Heart left ventricle (tissue), 16 donors: ENCODE results near the gene PRKCA. TPM values are rescaled to one million over a fixed set of nuclear protein-coding genes. Genes with fewer than 3 reads are reported as not detected.

Experiments used
- ATAC-seq, 4 donors: fragments of 200-7000 bp; cut with Tn5 transposase; one replicate each; pipeline ENCODE4 v1.9.1; 2020 to 2022; ENCODE audit warnings: moderate library complexity in 4 of 4, mild to moderate bottlenecking in 3 of 4, moderate number of reproducible peaks in 1 of 4
- DNase-seq, 5 donors: peaks; one replicate each; pipeline ENCODE4 v3.0.0-alpha.2; 2020
- H3K27ac ChIP-seq, 12 donors: fragments of 200-600 bp; sonication (generic) in 4 of 12; one replicate each; pipeline versions ENCODE4 v1.5.0 to v1.8.0; 2016 to 2022; ENCODE audit warnings: mild to moderate bottlenecking in 2 of 12
- H3K27me3 ChIP-seq, 9 donors: fragments of 200-600 bp; sonication (generic) in 2 of 9; one replicate each; pipeline versions ENCODE4 v1.5.1 to v1.8.0; 2016 to 2022; ENCODE audit warnings: mild to moderate bottlenecking in 3 of 9
- H3K36me3 ChIP-seq, 9 donors: fragments of 200-600 bp; sonication (generic) in 2 of 9; one replicate each; pipeline versions ENCODE4 v1.5.0 to v1.8.0; 2018 to 2022; ENCODE audit warnings: mild to moderate bottlenecking in 2 of 9
- H3K4me1 ChIP-seq, 12 donors: fragments of 200-600 bp; sonication (generic) in 4 of 12; one replicate each; pipeline versions ENCODE4 v1.5.0 to v1.8.0; 2016 to 2022; ENCODE audit warnings: mild to moderate bottlenecking in 3 of 12
- H3K4me3 ChIP-seq, 12 donors: fragments of 200-600 bp; sonication (generic) in 4 of 12; one replicate each; pipeline versions ENCODE4 v1.5.0 to v1.8.0; 2017 to 2022; ENCODE audit warnings: mild to moderate bottlenecking in 9 of 12, moderate library complexity in 4 of 12
- H3K9me3 ChIP-seq, 12 donors: fragments of 200-600 bp; sonication (generic) in 4 of 12; one replicate each; pipeline versions ENCODE4 v1.5.0 to v1.8.0; 2016 to 2022; ENCODE audit warnings: mild to moderate bottlenecking in 1 of 12
- POLR2A ChIP-seq, 2 donors: fragments of 450-650 bp; IDR thresholded peaks; one replicate each; pipeline ENCODE4 v1.6.1; 2017; ENCODE audit warnings: antibody characterized with exemption in 2 of 2, mild to moderate bottlenecking in 2 of 2, moderate library complexity in 2 of 2
- WGBS, 4 donors: extraction: QIAGEN DNeasy Blood & Tissue Kit in 2 of 4; methylation state at CpG; one replicate each; pipeline versions ENCODE4 v1.1.5 to v1.1.7; 2013 to 2018; 5-methylcytosine and 5-hydroxymethylcytosine counted together
- intact Hi-C, 10 donors: fragments of 100-400 bp; cut with DNase I; formaldehyde crosslinking; loops; one replicate each; pipeline versions ENCODE4 v1.11.1 to v1.14.2; 2022
- polyA plus RNA-seq, 2 donors: library from polyadenylated mRNA; stranded (reverse); fragments of 200-250 nt; gene quantifications; one replicate each; pipeline ENCODE4 v1.2.3, GENCODE V29; 2013
- total RNA-seq, 9 donors: library from RNA; depleted of rRNA in 2 of 9; stranded (reverse); fragments of >200 nt in 2 of 9; fragmentation: NEBNext Ultra II Directional in 3 of 9; extraction: Animal tissue kit (Norgen Biotek cat#: 25700) in 3 of 9; gene quantifications; one replicate each; pipeline versions ENCODE4 v1.1.0 to v1.2.4, GENCODE V29; 2016 to 2023
- TF ChIP-seq, protein P1 (sequence below), 12 donors: fragments of 200-600 bp; sonication (generic) in 4 of 12; IDR thresholded peaks; one replicate each; pipeline versions ENCODE4 v1.5.0 to v1.8.0; 2018 to 2022; ENCODE audit warnings: antibody characterized with exemption in 12 of 12, mild to moderate bottlenecking in 5 of 12
- donor health status: ischemic (EF 13 %, LVEDD 7.1; RV severe dilation, severe dysfunction).
- donor health status: healthy with polysubstance abuse.
- donor health status: DM: no; HTN: yes; CAD: no.
- donor health status: DM: no; HTN: no; CAD: no.
- donor health status: ischemic (EF 25% LVEDD 6.9; RV normal size, moderate dysfunction).
- donor health status: ischemic (EF 25% LVEDD 5.7; RV mildly dilated, moderate dysfunction).
- donor health status: healthy.
- donor health status: DM: yes; HTN: yes; CAD: no.
- donor health status: ischemic (EF 35%, LVEDD 5.7; RV mildly dilated, moderate dysfunction).
- donor health status: nonischemic (EF 11% LVEDD 7.7; RV severe dilation, severe dysfunction).
- donor health status: DM: yes; HTN: yes; CAD: no.
- donor health status: PGD.
- donor health status: ischemic (EF 29% LVEDD 5.4; RV normal size, mild dysfunction).
- donor health status: nonischemic (EF 23%, LVEDD 6.1; RV moderate dilation, normal function).

The PRKCA gene
- total and polyA plus RNA-seq, 11 donors = 3.4 to 26.8 (median 11.4) TPM

DNA sequence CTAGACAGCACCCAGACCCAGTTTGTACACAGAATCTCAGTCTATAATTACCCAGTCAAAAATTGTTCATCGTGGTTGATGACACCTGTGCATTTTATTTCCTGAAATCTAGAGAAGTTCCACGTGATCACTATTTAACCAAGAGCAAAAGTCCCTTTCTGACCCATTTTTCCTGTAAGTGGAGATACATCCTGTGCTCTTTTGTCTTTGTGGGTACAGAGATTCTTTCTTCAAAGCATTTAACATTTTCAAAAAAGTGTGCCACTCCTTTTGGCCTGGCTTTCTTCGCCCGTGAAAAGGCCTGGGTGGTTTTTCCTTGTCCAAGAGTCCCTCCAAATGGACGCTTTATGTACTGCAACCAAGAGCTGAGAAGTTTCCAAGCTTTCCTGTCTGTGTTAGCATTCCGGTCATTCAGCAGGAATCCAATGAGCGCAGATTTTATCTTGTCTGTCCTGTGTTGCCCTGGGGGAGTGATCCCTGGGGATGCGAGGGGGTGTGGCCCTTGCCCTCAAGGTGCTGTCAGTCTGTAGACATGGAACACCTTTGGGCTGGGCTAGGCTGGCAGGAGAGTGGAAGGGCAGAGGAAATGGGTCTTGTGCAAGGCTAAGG lies 371.4 kb downstream of the PRKCA start:
- H3K27me3 ChIP-seq = no peaks in the 10 kb centered on the region
- intact Hi-C loops = loop anchor here (1.0 to 10.0 kb wide), 11 partner anchors 109 to 1441 kb away; no protein-coding TSS in a partner anchor
- 16 to 25% (median 19%) methylated on average over 8 of the region's 8 CpGs for whole genome bisulfite sequencing, 4 donors
- H3K4me1 ChIP-seq = peaks cover 0 to 12% (median 0%) of the 10 kb centered on the region in 12 donors
- H3K36me3 ChIP-seq = no peaks in the 10 kb centered on the region
- DNase-seq (peak in 3 of 5 donors; percentile 31 to 36 (median 32)), ATAC-seq (peak; percentile 35 to 81 (median 76))
- TF ChIP-seq, protein P1, sequence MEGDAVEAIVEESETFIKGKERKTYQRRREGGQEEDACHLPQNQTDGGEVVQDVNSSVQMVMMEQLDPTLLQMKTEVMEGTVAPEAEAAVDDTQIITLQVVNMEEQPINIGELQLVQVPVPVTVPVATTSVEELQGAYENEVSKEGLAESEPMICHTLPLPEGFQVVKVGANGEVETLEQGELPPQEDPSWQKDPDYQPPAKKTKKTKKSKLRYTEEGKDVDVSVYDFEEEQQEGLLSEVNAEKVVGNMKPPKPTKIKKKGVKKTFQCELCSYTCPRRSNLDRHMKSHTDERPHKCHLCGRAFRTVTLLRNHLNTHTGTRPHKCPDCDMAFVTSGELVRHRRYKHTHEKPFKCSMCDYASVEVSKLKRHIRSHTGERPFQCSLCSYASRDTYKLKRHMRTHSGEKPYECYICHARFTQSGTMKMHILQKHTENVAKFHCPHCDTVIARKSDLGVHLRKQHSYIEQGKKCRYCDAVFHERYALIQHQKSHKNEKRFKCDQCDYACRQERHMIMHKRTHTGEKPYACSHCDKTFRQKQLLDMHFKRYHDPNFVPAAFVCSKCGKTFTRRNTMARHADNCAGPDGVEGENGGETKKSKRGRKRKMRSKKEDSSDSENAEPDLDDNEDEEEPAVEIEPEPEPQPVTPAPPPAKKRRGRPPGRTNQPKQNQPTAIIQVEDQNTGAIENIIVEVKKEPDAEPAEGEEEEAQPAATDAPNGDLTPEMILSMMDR (IDR thresholded peaks at IDR 0.05) = peak; percentile 45 to 71 (median 66)
- no peak for TF ChIP-seq POLR2A (IDR thresholded peaks at IDR 0.05)
- peak overlapping the region in 1 of 12 donors; percentile 40 for H3K27ac ChIP-seq
- peaks cover 0 to 16% (median 3%) of the 10 kb centered on the region in 12 donors for H3K9me3 ChIP-seq
- H3K4me3 ChIP-seq = no peak overlapping the region

DNA sequence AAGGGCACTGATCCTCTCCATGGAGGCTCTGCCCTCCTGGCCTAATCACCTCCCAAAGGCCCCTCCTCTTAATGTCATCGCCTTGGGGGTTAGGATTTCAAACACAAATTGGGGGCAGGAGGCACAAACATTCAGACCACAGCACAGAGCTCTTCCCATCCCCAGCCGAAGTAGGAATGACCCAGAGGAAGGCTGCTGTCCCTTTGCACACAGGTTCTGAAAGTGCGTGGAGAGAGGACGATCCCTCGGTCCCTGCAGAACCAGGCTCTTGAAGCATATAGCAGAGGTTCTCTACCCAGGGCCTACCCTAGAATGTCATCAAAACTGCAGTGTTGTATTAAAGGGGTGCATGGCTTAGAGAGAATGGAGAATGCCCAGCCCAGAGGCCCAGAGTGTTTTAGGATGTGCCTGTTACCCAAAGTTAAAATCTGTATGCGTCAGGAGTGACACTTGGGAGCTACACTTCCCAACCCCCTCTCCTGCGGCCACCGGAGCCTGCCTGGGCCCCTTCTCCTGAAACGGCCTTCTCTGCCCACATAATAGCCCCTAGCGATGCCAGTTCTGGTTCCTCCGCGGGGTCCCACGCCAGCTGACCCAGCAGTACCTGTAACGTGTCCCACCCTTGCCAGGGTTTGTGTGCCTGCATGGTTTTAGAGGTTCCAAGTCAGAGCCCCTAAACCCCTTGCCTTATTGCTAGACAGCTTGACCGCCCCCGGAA lies 373.0 kb downstream of the PRKCA start:
- Histone ChIP-seq H3K27ac (peak overlapping the region in 1 of 12 donors; percentile 28), H3K4me3 (no peak overlapping the region), H3K27me3 (no peaks in the 10 kb centered on the region), H3K4me1 (peaks cover 0 to 12% (median 0%) of the 10 kb centered on the region in 12 donors), H3K36me3 (no peaks in the 10 kb centered on the region), H3K9me3 (peaks cover 0 to 9% (median 0%) of the 10 kb centered on the region in 12 donors)
- WGBS, 4 donors = 84 to 94% (median 91%) methylated on average over 14 to 16 of the region's 16 CpGs
- ATAC-seq (no peak), DNase-seq (no peak)
- intact Hi-C loops = loop anchor here in 4 of 10 donors (2.0 to 10.0 kb wide), 4 partner anchors 111 to 1441 kb away; no protein-coding TSS in a partner anchor
- TF ChIP-seq, protein P1 (IDR thresholded peaks at IDR 0.05) = no peak
- no peak for TF ChIP-seq POLR2A (IDR thresholded peaks at IDR 0.05)

DNA sequence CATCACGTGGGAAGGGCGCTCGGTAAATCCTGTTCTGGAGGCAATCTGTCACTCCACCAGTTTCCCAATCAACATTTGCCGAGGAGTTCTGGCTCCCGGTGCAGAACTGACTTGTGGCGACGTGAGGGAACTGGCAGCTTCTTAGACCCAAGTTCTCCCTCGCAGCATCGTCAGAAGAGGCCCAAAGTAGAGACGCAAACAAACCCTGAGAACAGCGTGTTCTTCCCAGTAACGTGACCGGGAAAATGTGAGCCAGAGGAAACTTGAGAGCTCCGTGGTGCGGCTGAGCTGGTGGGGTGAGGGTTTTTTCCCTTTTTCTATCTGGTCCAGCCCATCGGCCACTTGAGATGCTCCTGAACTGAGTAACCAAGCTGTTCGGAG lies 373.6 kb downstream of the PRKCA start:
- 86 to 91% (median 89%) methylated on average over 17 of the region's 17 CpGs for WGBS, 4 donors
- ATAC-seq = no peak
- Histone ChIP-seq H3K27ac (no peak overlapping the region), H3K4me1 (peaks cover 0 to 12% (median 0%) of the 10 kb centered on the region in 12 donors), H3K9me3 (peaks cover 0 to 9% (median 0%) of the 10 kb centered on the region in 12 donors), H3K36me3 (no peaks in the 10 kb centered on the region), H3K4me3 (no peak overlapping the region), H3K27me3 (no peaks in the 10 kb centered on the region)
- intact Hi-C loops = loop anchor here in 4 of 10 donors (2.0 to 10.0 kb wide), 4 partner anchors 111 to 1441 kb away; no protein-coding TSS in a partner anchor
- no peak for DNase-seq
- TF ChIP-seq, protein P1 (IDR thresholded peaks at IDR 0.05) = no peak
- no peak for TF ChIP-seq POLR2A (IDR thresholded peaks at IDR 0.05)

DNA sequence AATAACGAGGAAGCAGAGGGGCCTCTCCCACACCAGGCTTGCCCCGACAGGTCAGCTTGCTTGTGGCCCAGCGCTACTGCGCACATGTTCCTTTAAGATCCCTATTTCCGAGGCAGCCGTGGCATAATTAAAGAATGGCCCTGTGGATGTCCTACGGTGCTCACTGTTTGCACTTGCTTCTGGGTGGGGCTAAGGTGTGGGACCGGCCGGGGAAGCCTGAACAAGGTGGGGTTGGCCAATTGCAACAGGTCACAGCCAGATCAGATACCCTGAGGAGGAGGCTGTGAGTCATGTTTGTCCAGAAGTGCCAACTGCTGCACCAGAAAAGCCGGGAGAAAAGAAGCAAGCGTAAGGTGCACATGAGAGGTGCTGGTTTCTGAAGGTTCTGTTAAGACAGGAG lies 374.0 kb downstream of the PRKCA start:
- Histone ChIP-seq H3K27me3 (no peaks in the 10 kb centered on the region), H3K36me3 (no peaks in the 10 kb centered on the region), H3K4me3 (no peak overlapping the region), H3K4me1 (peaks cover 0 to 12% (median 0%) of the 10 kb centered on the region in 12 donors), H3K9me3 (peaks cover 0 to 9% (median 0%) of the 10 kb centered on the region in 12 donors), H3K27ac (peak overlapping the region in 1 of 12 donors; percentile 38)
- WGBS, 4 donors = 74 to 79% (median 77%) methylated on average over 11 of the region's 11 CpGs
- TF ChIP-seq, protein P1 (IDR thresholded peaks at IDR 0.05) = no peak
- no peak for TF ChIP-seq POLR2A (IDR thresholded peaks at IDR 0.05)
- ATAC-seq = peak in 2 of 4 donors; percentile 36 to 62
- DNase-seq = no peak
- intact Hi-C loops = loop anchor here in 3 of 10 donors (5.0 to 10.0 kb wide), 3 partner anchors 112 to 1442 kb away; no protein-coding TSS in a partner anchor
